CD4-positive, alpha-beta memory T cell (primary cell): ENCODE measurements around the gene CST8. TPM values are rescaled to one million over a fixed set of nuclear protein-coding genes. Genes with fewer than 3 reads are reported as not detected.
"Not testable (repeated sequence)": the region's sequence is repeated elsewhere in the genome, so short reads cannot be mapped to it uniquely, and the experiment has no call there.

Experiments used
- CTCF ChIA-PET: fragments of 350-600 bp; sonication (Branson Sonifier 250); formaldehyde crosslinking; loops from one replicate; lab custom pipeline; 2021; ENCODE audit warnings: inconsistent platforms; ENCODE audit not compliant: partially characterized antibody; lab: Charles Lee
- POLR2A ChIA-PET: fragments of 350-600 bp; sonication (Branson Sonifier 250); formaldehyde crosslinking; loops from one replicate; lab custom pipeline; 2021; ENCODE audit not compliant: partially characterized antibody; lab: Charles Lee
- DNase-seq, 5 donors: peaks; one replicate each; pipeline versions ENCODE4 v3.0.0 to v3.0.0-alpha.2; 2020 to 2022; ENCODE audit warnings: mixed read lengths in 1 of 5
- H3K27ac ChIP-seq: one replicate; pipeline ENCODE4 v1.7.0; 2013; ENCODE audit warnings: low read depth, low read length
- H3K27me3 ChIP-seq: 2 replicates; pipeline ENCODE4 v1.7.0; 2013; ENCODE audit warnings: mild to moderate bottlenecking, low read length, moderate library complexity; ENCODE audit not compliant: insufficient read depth
- H3K36me3 ChIP-seq: 2 replicates; pipeline ENCODE4 v1.7.0; 2013; ENCODE audit warnings: mild to moderate bottlenecking, low read length, moderate library complexity; ENCODE audit not compliant: insufficient read depth
- H3K4me1 ChIP-seq: 2 replicates; pipeline ENCODE4 v1.7.0; 2013; ENCODE audit warnings: mild to moderate bottlenecking, low read length, moderate library complexity; ENCODE audit not compliant: insufficient read depth
- H3K4me3 ChIP-seq, 2 donors: one replicate each; pipeline ENCODE4 v1.7.0; 2013; ENCODE audit warnings: low read length in 2 of 2, mild to moderate bottlenecking in 1 of 2
- H3K9me3 ChIP-seq, 2 donors: one replicate each; pipeline ENCODE4 v1.7.0; 2013; ENCODE audit warnings: low read length in 2 of 2, control low read depth in 1 of 2; ENCODE audit not compliant: control insufficient read depth in 1 of 2
- H3K27ac Mint-ChIP-seq, 7 donors: one replicate each; pipeline ENCODE4 v1.8.0; 2020 to 2021; ENCODE audit warnings: mixed read lengths in 7 of 7, mild to moderate bottlenecking in 6 of 7, inconsistent platforms in 3 of 7, moderate library complexity in 3 of 7
- H3K27me3 Mint-ChIP-seq, 2 donors: one replicate each; pipeline ENCODE4 v1.8.0; 2020 to 2021; ENCODE audit warnings: mixed read lengths in 2 of 2
- H3K36me3 Mint-ChIP-seq, 2 donors: one replicate each; pipeline ENCODE4 v1.8.0; 2020 to 2021; ENCODE audit warnings: mixed read lengths in 2 of 2, inconsistent platforms in 1 of 2, mild to moderate bottlenecking in 1 of 2
- H3K4me1 Mint-ChIP-seq, 4 donors: one replicate each; pipeline ENCODE4 v1.8.0; 2020 to 2021; ENCODE audit warnings: mixed read lengths in 4 of 4, mild to moderate bottlenecking in 1 of 4
- H3K4me3 Mint-ChIP-seq, 8 donors: one replicate each; pipeline ENCODE4 v1.8.0; 2020 to 2021; ENCODE audit warnings: mixed read lengths in 8 of 8, mild to moderate bottlenecking in 7 of 8, moderate library complexity in 6 of 8, inconsistent platforms in 3 of 8
- H3K9me3 Mint-ChIP-seq, 8 donors: one replicate each; pipeline ENCODE4 v1.8.0; 2020 to 2021; ENCODE audit warnings: mixed read lengths in 8 of 8, mild to moderate bottlenecking in 5 of 8, inconsistent platforms in 3 of 8, moderate library complexity in 1 of 8
- intact Hi-C: fragments of 100-400 bp; cut with micrococcal nuclease; formaldehyde crosslinking; loops from one replicate; pipeline ENCODE4 v1.15.1; 2023
- polyA plus RNA-seq, 2 donors: library from polyadenylated mRNA; unstranded; fragments of 300-500 nt; fragmentation: Illumina TruSeq; gene quantifications; one replicate each; pipeline ENCODE4 v1.2.3, GENCODE V29; 2021
- total RNA-seq, 2 experiments: library from RNA; stranded (reverse); gene quantifications; one replicate each; pipeline ENCODE4 v1.2.3, GENCODE V29; 2021

The CST8 gene
- total and polyA plus RNA-seq, 4 experiments from 2014 or later: not detected

DNA sequence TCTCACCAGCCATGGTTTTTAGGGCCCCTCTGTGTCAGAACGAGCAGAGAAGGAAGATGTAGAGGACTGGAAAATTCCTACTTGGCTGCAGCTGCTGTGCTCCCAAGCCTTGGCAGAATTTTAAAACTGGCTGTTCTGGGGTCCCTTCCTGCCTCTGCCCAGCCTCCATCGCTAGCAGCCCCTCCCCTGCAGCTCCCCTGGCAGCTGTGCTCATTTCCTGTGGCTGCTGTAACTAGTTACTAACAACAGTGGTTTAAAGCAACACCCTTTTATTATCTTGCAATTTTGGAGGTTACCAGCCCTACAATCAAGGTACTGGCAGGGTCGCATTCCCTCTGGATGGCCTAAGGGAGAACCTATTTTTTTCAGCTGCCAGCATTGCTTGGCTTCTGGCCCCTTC lies 34.5 kb upstream of the CST8 start:
- H3K27me3 Mint-ChIP-seq: peaks cover 0 to 14% of the 10 kb centered on the region in 2 donors
- DNase-seq: no peak
- H3K9me3 Mint-ChIP-seq: peaks cover 0 to 2% (median 0%) of the 10 kb centered on the region in 8 donors
- peak overlapping the region in 3 of 8 donors; percentile 1 to 50 (median 24) for H3K4me3 Mint-ChIP-seq
- intact Hi-C loops: no loop called here
- H3K9me3 ChIP-seq: no peaks in the 10 kb centered on the region
- ChIA-PET CTCF (interaction anchor here (1.5 kb wide), 1 partner anchor 13 kb away, joined by 3 read pairs; no protein-coding TSS in a partner anchor), POLR2A (no interaction called here)
- peak overlapping the region in 1 of 7 donors; percentile 71 for H3K27ac Mint-ChIP-seq
- H3K4me1 ChIP-seq: no peaks in the 10 kb centered on the region
- peaks cover 4 to 11% (median 8%) of the 10 kb centered on the region in 4 donors for H3K4me1 Mint-ChIP-seq
- H3K4me3 ChIP-seq: no peak overlapping the region
- H3K27ac ChIP-seq: no peak overlapping the region
- no peaks in the 10 kb centered on the region for H3K36me3 Mint-ChIP-seq
- H3K27me3 ChIP-seq: no peaks in the 10 kb centered on the region
- H3K36me3 ChIP-seq: no peaks in the 10 kb centered on the region

DNA sequence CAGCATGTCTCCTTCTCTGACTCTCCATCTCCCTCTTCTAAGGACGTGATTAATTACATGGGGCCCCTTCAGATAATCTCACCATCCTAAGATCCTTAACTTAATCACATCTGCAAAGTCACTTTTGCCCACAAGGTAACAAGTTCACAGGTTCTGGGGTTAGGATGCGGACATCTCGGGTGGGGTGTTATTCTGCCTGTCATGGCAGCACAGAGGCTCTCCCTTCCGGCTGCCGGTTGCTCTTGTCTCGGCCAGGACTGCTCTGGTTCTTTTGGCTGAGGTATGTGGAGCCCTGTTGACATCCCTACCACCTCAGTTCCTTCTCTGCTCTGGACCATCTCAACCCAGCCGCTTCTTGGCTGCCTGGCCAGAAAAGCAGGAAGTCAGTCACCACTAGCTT lies 34.0 kb upstream of the CST8 start:
- H3K9me3 ChIP-seq: no peaks in the 10 kb centered on the region
- H3K27ac Mint-ChIP-seq: peak overlapping the region in 1 of 7 donors; percentile 49
- intact Hi-C loops: no loop called here
- no peaks in the 10 kb centered on the region for H3K4me1 ChIP-seq
- POLR2A ChIA-PET: no interaction called here
- peaks cover 0 to 2% (median 0%) of the 10 kb centered on the region in 8 donors for H3K9me3 Mint-ChIP-seq
- no peaks in the 10 kb centered on the region for H3K36me3 ChIP-seq
- H3K36me3 Mint-ChIP-seq: no peaks in the 10 kb centered on the region
- no peak overlapping the region for H3K27ac ChIP-seq
- no peak for DNase-seq
- CTCF ChIA-PET: interaction anchor here (1.4 to 1.5 kb wide), 2 partner anchors 13 to 15 kb away, joined by 3 to 4 read pairs; no protein-coding TSS in a partner anchor
- H3K4me3 ChIP-seq: no peak overlapping the region
- no peaks in the 10 kb centered on the region for H3K27me3 ChIP-seq
- H3K27me3 Mint-ChIP-seq: peaks cover 0 to 14% of the 10 kb centered on the region in 2 donors
- H3K4me1 Mint-ChIP-seq: peaks cover 4 to 11% (median 8%) of the 10 kb centered on the region in 4 donors
- H3K4me3 Mint-ChIP-seq: peak overlapping the region in 1 of 8 donors; percentile 50

DNA sequence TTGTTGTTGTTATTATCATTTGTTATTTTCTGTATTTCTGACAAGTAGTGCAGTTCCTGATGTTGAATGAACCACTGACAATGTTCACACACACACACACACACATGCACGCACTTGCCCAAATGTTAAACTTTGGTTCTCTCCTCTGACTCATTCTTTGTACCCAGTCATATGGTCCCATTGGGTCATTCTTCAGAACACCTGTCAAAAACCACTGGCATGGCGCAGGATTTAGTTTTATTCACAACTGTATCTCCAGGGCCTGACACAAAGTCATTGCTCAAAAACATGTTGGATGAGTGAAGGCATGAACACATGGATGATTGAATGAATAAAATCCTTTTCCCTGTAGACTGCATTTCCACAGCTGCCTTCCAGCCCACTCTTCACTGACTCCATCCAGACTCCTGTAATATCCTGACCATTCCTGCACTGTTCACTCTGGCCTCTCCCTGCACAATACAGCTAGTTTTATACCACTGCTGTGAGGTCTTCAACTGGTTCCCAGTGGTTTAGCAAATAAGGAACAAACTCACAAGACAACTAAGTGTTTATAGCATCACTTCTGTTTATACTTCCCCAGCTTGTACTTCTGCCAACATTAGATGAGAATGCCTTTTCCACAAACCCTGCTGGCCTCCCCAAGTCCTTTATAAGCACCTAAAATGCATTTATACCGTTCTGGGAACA lies 31.3 kb upstream of the CST8 start:
- ChIA-PET POLR2A (no interaction called here), CTCF (interaction anchor here (2.0 kb wide), 1 partner anchor 16 kb away, joined by 6 read pairs; no protein-coding TSS in a partner anchor)
- H3K27ac Mint-ChIP-seq: no peak overlapping the region
- H3K36me3 Mint-ChIP-seq: no peaks in the 10 kb centered on the region
- H3K4me3 Mint-ChIP-seq: no peak overlapping the region
- Histone ChIP-seq H3K9me3 (no peaks in the 10 kb centered on the region), H3K4me1 (no peaks in the 10 kb centered on the region), H3K27ac (no peak overlapping the region), H3K27me3 (no peaks in the 10 kb centered on the region), H3K4me3 (no peak overlapping the region), H3K36me3 (no peaks in the 10 kb centered on the region)
- peaks cover 15 to 19% of the 10 kb centered on the region in 2 donors for H3K27me3 Mint-ChIP-seq
- H3K9me3 Mint-ChIP-seq: peaks cover 0 to 10% (median 4%) of the 10 kb centered on the region in 8 donors
- intact Hi-C loops: no loop called here
- peaks cover 4 to 11% (median 8%) of the 10 kb centered on the region in 4 donors for H3K4me1 Mint-ChIP-seq
- no peak for DNase-seq

DNA sequence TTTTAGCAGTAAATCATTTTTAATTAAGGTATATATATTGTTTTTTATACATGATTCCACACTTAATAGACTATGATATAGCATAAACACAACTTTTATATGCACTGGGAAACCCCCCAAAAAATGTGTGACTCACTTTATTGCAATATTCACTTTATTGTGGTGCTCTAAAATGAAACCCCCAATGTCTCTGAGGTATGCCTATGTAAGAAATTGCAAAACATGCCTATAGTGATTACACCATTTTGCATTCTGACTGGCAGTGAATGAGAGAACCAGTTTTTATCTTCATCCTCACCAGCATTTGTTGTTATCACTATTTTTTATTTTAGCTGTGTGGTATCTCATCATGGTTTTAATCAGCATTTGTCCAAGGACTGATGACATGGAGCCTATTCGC lies 29.7 kb upstream of the CST8 start:
- Histone ChIP-seq H3K36me3 (no peaks in the 10 kb centered on the region), H3K27me3 (no peaks in the 10 kb centered on the region), H3K4me1 (no peaks in the 10 kb centered on the region), H3K4me3 (no peak overlapping the region), H3K27ac (no peak overlapping the region), H3K9me3 (no peaks in the 10 kb centered on the region)
- intact Hi-C loops: no loop called here
- Mint-ChIP-seq H3K27ac (no peak overlapping the region), H3K4me3 (no peak overlapping the region), H3K9me3 (peaks cover 0 to 20% (median 9%) of the 10 kb centered on the region in 8 donors), H3K4me1 (peaks cover 4 to 8% (median 5%) of the 10 kb centered on the region in 4 donors), H3K36me3 (no peaks in the 10 kb centered on the region), H3K27me3 (peaks cover 16% of the 10 kb centered on the region in 2 donors)
- no peak for DNase-seq
- ChIA-PET CTCF (no interaction called here), POLR2A (no interaction called here)

DNA sequence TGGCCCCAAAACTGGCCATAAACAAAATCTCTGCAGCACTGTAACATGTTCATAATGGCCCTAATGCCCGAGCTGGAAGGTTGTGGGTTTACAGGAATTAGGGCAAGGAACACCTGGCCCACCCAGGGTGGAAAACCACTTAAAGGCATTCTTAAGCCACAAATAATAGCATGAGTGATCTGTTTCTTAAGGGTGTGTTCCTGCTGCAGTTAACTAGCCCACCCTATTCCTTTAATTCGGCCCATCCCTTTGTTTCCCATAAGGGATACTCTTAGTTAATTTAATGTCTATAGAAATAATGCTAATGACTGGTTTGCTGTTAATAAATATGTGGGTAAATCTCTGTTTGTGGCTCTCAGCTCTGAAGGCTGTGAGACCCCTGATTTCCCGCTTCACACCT lies 24.0 kb upstream of the CST8 start:
- DNase-seq, H3K36me3 Mint-ChIP-seq, H3K4me3 ChIP-seq, H3K4me3 Mint-ChIP-seq, POLR2A ChIA-PET, H3K36me3 ChIP-seq, H3K27me3 ChIP-seq, CTCF ChIA-PET, H3K27ac ChIP-seq, intact Hi-C loops, H3K4me1 Mint-ChIP-seq, H3K4me1 ChIP-seq, H3K27ac Mint-ChIP-seq, H3K9me3 ChIP-seq: not testable (repeated sequence)
- peaks cover 20 to 28% of the 10 kb centered on the region in 2 donors for H3K27me3 Mint-ChIP-seq
- peaks cover 0 to 41% (median 28%) of the 10 kb centered on the region in 8 donors for H3K9me3 Mint-ChIP-seq

DNA sequence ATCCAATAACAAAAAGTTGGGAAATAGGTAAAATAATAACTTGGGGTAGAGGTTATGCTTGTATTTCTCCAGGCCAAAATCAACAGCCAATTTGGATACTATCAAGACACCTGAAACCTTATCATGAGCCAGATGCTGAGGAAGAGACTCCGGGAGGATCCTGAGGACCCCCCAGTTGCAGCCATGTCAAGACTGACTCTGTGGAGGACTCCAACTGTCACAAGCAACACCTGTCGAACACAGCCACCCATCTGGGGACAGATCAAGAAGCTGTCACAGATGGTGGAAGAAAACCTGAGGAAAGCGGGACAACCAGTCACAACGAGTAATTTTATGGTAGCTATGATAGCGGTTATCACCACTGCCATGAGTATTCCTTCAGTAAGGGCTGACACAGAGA lies 18.6 kb upstream of the CST8 start:
- H3K9me3 ChIP-seq, H3K36me3 ChIP-seq, H3K36me3 Mint-ChIP-seq, POLR2A ChIA-PET, H3K4me3 Mint-ChIP-seq, H3K4me1 Mint-ChIP-seq, DNase-seq, H3K4me3 ChIP-seq, CTCF ChIA-PET, intact Hi-C loops, H3K27me3 ChIP-seq, H3K4me1 ChIP-seq, H3K27ac Mint-ChIP-seq, H3K27ac ChIP-seq: not testable (repeated sequence)
- H3K9me3 Mint-ChIP-seq: peaks cover 0 to 13% (median 7%) of the 10 kb centered on the region in 8 donors
- H3K27me3 Mint-ChIP-seq: peaks cover 13 to 16% of the 10 kb centered on the region in 2 donors

DNA sequence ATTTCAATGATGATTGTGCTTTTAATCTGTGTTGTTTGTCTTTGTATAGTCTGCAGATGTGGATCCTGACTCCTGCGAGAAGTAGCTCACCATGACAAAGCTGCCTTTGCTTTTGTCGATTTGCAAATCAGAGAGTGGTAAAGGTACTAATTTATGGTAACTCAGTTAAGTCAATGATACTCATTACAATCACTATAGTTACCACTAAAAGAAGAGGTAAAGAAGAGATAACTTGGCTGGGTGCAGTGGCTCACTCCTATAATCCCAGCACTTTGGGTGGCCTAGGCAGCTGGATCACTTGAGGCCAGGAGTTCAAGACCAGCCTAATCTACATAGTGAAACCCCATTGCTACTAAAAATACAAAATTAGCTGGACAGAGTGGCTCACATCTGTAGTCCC lies 17.6 kb upstream of the CST8 start:
- H3K4me3 ChIP-seq, H3K27ac Mint-ChIP-seq, H3K36me3 ChIP-seq, H3K4me1 Mint-ChIP-seq, CTCF ChIA-PET, intact Hi-C loops, H3K36me3 Mint-ChIP-seq, H3K27me3 ChIP-seq, H3K9me3 ChIP-seq, DNase-seq, H3K27ac ChIP-seq, H3K9me3 Mint-ChIP-seq, H3K4me3 Mint-ChIP-seq, H3K4me1 ChIP-seq, POLR2A ChIA-PET: not testable (repeated sequence)
- peaks cover 12 to 16% of the 10 kb centered on the region in 2 donors for H3K27me3 Mint-ChIP-seq
